ENCODE measurements around the gene KCNG4. TPM values are rescaled to one million over a fixed set of nuclear protein-coding genes. Genes with fewer than 3 reads are reported as not detected.
A peak's percentile ranks its signal among the peaks of the same experiment; 100 is the strongest.

Gene KCNG4
- total and polyA plus RNA-seq, 8 donors: 0.03 to 0.06 (median 0.04) TPM; not detected in 3

DNA sequence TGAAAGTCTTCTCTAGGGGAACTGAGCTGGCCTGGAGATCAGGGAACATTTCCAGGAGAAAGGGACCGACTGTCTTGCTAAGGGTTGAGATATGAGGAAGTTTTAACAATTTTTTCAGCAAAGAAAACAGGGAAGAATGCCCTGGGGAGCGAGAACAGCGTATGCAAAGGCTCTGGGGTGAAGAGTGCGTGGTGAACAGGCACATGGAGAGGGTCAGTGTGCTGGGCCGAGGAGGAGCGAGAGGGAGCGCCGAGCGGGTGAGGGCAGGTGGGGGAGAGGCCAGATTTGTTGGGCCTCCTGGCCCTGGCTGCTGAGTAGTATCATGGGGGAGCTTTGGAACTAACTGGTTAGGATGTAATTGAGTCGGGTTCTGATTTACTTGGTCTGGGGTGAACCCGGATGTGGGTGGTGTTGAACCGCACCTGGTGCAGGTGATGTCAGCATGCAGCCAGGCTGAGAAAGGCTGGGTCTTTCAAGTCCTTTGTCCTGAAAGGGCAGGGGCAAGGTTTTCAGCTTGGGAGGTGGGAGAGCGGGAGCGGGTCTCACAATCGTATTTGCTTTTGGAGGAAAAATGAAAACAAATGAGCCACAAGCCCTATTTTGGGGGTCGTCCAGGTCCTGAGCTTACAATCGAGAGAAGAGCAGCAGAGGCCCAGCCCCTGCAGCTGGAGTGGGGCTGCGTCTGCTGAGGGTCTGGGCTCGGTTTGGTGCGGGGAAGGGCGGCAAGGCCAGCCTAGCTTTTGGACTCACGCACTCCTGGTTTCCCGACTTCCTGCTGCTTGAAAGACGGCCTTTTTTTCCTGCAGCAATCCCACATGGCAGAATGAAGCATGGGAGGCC, 43.7 kb upstream of the KCNG4 start:
- Histone ChIP-seq H3K4me1 (peaks cover 12 to 16% of the 10 kb centered on the region in 2 donors), H3K27me3 (no peaks in the 10 kb centered on the region), H3K4me3 (no peak overlapping the region), H3K36me3 (no peaks in the 10 kb centered on the region), H3K27ac (peak overlapping the region in 1 of 2 donors; percentile 45), H3K9me3 (no peaks in the 10 kb centered on the region)
- TF ChIP-seq, protein P1, sequence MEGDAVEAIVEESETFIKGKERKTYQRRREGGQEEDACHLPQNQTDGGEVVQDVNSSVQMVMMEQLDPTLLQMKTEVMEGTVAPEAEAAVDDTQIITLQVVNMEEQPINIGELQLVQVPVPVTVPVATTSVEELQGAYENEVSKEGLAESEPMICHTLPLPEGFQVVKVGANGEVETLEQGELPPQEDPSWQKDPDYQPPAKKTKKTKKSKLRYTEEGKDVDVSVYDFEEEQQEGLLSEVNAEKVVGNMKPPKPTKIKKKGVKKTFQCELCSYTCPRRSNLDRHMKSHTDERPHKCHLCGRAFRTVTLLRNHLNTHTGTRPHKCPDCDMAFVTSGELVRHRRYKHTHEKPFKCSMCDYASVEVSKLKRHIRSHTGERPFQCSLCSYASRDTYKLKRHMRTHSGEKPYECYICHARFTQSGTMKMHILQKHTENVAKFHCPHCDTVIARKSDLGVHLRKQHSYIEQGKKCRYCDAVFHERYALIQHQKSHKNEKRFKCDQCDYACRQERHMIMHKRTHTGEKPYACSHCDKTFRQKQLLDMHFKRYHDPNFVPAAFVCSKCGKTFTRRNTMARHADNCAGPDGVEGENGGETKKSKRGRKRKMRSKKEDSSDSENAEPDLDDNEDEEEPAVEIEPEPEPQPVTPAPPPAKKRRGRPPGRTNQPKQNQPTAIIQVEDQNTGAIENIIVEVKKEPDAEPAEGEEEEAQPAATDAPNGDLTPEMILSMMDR (IDR thresholded peaks at IDR 0.05): no peak
- ATAC-seq (peak; percentile 14), DNase-seq (no peak)
- intact Hi-C loops (cut with DNase I): no loop called here

DNA sequence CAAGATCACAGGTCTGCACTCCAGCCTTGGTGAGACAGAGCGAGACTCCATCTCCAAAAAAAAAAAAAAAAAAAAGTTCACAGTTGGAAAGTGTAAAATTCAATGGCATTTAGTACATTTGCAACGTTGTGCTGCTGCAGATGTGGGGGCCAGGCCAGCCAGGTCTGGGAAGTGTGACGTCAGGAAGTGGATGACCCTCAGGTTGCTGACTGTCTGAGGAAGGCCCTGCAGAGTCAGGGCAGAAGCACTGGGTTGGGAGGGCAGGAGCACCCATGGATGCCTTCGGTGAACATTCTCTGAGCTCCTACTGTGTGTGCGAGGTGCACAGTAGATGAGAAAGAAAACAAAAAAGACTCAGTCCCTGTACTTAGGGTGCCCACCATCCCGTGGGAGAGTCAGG, 42.7 kb upstream of the KCNG4 start:
- no peak for ATAC-seq
- TF ChIP-seq, protein P1 (IDR thresholded peaks at IDR 0.05): no peak
- Histone ChIP-seq H3K27ac (no peak overlapping the region), H3K27me3 (no peaks in the 10 kb centered on the region), H3K4me3 (no peak overlapping the region), H3K36me3 (no peaks in the 10 kb centered on the region), H3K4me1 (peaks cover 12 to 16% of the 10 kb centered on the region in 2 donors), H3K9me3 (no peaks in the 10 kb centered on the region)
- no peak for DNase-seq
- intact Hi-C loops (cut with DNase I): no loop called here

DNA sequence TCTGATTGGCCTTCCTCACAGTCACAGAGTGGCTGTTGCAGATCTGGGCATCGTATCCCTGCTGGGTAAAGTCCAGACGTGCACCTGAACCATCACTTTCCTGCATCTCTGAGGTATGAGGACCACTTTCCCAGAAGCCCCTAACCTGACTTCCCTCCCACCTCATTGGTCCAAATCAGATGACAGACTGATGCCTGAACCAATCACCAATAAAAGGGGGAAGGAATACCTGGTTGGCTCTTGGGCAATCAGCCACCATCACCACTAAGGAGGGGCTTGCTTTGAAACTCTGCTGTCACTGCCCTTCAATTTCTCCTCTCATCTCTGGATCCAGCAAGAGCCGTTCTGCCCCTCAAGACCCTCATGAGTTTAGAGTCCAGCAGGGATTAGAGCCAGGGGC, 41.3 kb upstream of the KCNG4 start:
- no peak overlapping the region for H3K4me3 ChIP-seq
- intact Hi-C loops (cut with DNase I): no loop called here

DNA sequence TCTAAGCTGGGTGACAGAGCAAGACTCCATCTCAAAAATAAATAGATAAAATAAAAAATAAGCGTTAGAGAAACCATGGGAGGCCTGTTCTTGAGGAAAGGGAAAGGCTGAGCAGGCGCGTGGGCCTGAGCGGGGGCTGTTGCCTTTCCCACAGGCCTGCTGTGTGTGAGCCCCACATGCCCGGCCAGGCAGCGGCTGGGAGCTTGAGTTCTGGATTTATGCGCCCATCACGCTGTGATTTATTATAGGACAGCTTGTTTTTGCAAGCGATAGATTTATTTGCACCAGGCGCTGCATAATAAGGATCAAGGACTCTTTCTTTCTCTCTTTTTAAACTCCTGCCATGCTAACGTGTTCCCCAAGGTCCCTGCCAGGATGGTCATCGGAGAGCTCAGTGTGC, 40.1 kb upstream of the KCNG4 start:
- Histone ChIP-seq H3K4me3 (no peak overlapping the region), H3K9me3 (no peaks in the 10 kb centered on the region), H3K27ac (no peak overlapping the region), H3K36me3 (no peaks in the 10 kb centered on the region), H3K4me1 (peaks cover 6 to 12% of the 10 kb centered on the region in 2 donors), H3K27me3 (no peaks in the 10 kb centered on the region)
- no peak for DNase-seq
- intact Hi-C loops (cut with DNase I): loop anchor here in 1 of 2 donors (10.0 kb wide), 1 partner anchor 205 kb away; no protein-coding TSS in a partner anchor
- no peak for ATAC-seq
- TF ChIP-seq, protein P1 (IDR thresholded peaks at IDR 0.05): no peak

More for the DNA sequence above, 41.3 kb upstream of the KCNG4 start:
- ATAC-seq: no peak
- DNase-seq: no peak
- Histone ChIP-seq H3K36me3 (no peaks in the 10 kb centered on the region), H3K27me3 (no peaks in the 10 kb centered on the region), H3K9me3 (no peaks in the 10 kb centered on the region), H3K27ac (no peak overlapping the region), H3K4me1 (peaks cover 6 to 17% of the 10 kb centered on the region in 2 donors)
- TF ChIP-seq, protein P1 (IDR thresholded peaks at IDR 0.05): no peak

DNA sequence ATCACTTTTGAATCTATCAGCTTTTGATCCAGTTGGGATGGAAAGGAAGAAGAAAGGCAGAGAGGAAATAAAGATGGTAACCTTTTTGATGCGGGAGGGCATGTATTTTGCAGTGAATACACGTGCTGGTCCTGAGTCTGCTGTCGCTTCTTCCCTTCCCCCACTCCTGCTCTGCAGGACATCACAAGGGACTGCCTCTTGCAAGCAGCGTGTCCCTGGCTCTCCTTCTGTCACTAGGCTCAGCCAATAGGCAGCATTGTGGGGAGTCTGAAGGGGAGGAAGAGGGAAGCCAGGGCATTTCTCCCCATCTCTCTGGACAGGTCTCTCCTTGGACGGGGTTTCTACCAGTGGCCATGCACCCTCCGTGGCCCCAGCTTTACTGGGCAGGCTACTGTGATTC, 39.2 kb upstream of the KCNG4 start:
- peaks cover 4 to 8% of the 10 kb centered on the region in 2 donors for H3K4me1 ChIP-seq
- TF ChIP-seq, protein P1 (IDR thresholded peaks at IDR 0.05): no peak
- no peaks in the 10 kb centered on the region for H3K36me3 ChIP-seq
- ATAC-seq: no peak
- no peaks in the 10 kb centered on the region for H3K9me3 ChIP-seq
- H3K27me3 ChIP-seq: no peaks in the 10 kb centered on the region
- no peak overlapping the region for H3K4me3 ChIP-seq
- DNase-seq: no peak
- intact Hi-C loops (cut with DNase I): loop anchor here in 1 of 2 donors (10.0 kb wide), 1 partner anchor 206 kb away; no protein-coding TSS in a partner anchor
- H3K27ac ChIP-seq: no peak overlapping the region
